ENCODE data around the gene MTUS2. TPM values are rescaled to one million over a fixed set of nuclear protein-coding genes. Genes with fewer than 3 reads are reported as not detected.

Gene MTUS2
- total and polyA plus RNA-seq, 2 of the 8 experiments (the other 6 are each of a cell fraction or from before 2014, with no cell fraction given), result 0.18 to 0.80 TPM

DNA sequence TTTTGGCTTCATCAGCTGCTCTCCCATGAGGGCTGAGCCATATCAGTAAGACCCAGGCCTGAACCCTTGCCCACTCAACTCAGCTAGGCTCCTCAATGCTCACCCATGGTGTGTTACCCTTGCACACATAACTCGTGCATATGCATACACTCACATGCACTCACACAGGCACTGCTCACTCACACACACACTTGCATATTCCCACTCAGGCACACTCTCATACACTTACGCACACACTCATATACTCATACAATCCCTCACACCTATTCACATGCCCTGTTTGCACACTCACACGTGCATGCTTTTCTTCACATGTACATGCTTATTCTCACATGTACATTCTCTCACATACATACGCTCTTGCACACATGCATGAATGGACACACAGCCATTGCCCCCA lies 681.5 kb downstream of the MTUS2 start:
- Histone ChIP-seq H2BK12ac (ENCODE audit: low read depth, low read length) (no peak overlapping the region), H3K9ac (replicated peaks in 1 of 4; ENCODE audit: extremely low read depth in 1 of 4, low read depth in 3 of 4, low read length in 3 of 4) (no peak overlapping the region), H3K79me1 (ENCODE audit: low read depth, low read length) (no peaks in the 10 kb centered on the region), H3K4me2 (ENCODE audit: insufficient read depth in 1 of 2, low read depth in 2 of 2, low read length in 2 of 2) (no peak overlapping the region), H3K23me2 (ENCODE audit: low read depth, low read length) (no peaks in the 10 kb centered on the region), H2BK120ac (replicated peaks; ENCODE audit: low read depth, low read length) (no peak overlapping the region), H3K9me3 (ENCODE audit: insufficient read depth in 2 of 2, low read depth in 1 of 2, low read length in 1 of 2) (no peaks in the 10 kb centered on the region), H4K91ac (replicated peaks; ENCODE audit: insufficient read length, low read length) (no peak overlapping the region), H4K8ac (ENCODE audit: extremely low read depth, insufficient read depth, low read length) (no peak overlapping the region), H2BK20ac (ENCODE audit: low read length) (no peak overlapping the region), H2AK5ac (ENCODE audit: low read depth, low read length) (no peak overlapping the region), H4K5ac (ENCODE audit: insufficient read length, low read depth, low read length) (no peak overlapping the region), H4K20me1 (replicated peaks in 1 of 2; ENCODE audit: control insufficient read depth in 1 of 2, insufficient read depth in 2 of 2, low read length in 2 of 2) (peaks cover 0 to 3% of the 10 kb centered on the region in 2 experiments), H3K27ac (ENCODE audit: low read depth, low read length) (no peak overlapping the region), H3K4me1 (replicated peaks in 1 of 4; ENCODE audit: control insufficient read depth in 3 of 4, insufficient read depth in 4 of 4, low read length in 3 of 4) (peaks cover 0 to 3% (median 0%) of the 10 kb centered on the region in 4 experiments; a peak in 2 of 7 replicates), H3K4me3 (ENCODE audit: extremely low read depth in 1 of 4, insufficient read depth in 2 of 4, low read depth in 3 of 4, low read length in 4 of 4) (no peak overlapping the region), H3K36me3 (ENCODE audit: control insufficient read depth in 2 of 4, insufficient read depth in 4 of 4, low read length in 3 of 4) (no peaks in the 10 kb centered on the region), H2BK15ac (ENCODE audit: low read length) (no peak overlapping the region), H2BK5ac (ENCODE audit: low read depth, low read length) (no peak overlapping the region), H3K79me2 (ENCODE audit: control insufficient read depth in 1 of 2, insufficient read depth in 2 of 2, low read length in 2 of 2) (no peaks in the 10 kb centered on the region), H3K56ac (replicated peaks; ENCODE audit: insufficient read length, low read depth, low read length) (no peak overlapping the region), H3K4ac (replicated peaks; ENCODE audit: insufficient read length, low read depth, low read length) (no peak overlapping the region), H3K14ac (ENCODE audit: insufficient read length) (no peak overlapping the region), H3K27me3 (replicated peaks in 1 of 4; ENCODE audit: control insufficient read depth in 3 of 4, extremely low read depth in 1 of 4, insufficient read depth in 3 of 4, low read length in 3 of 4) (no peaks in the 10 kb centered on the region; a peak in 1 of 7 replicates), H3K18ac (ENCODE audit: extremely low read depth, low read length) (no peak overlapping the region), H2AFZ (ENCODE audit: low read length) (no peak overlapping the region), H3K23ac (ENCODE audit: insufficient read length) (no peak overlapping the region)
- FAIRE-seq (no peak), DNase-seq (ENCODE audit: low read depth in 1 of 2, low spot score in 2 of 2) (no peak)
- no peak for TF ChIP-seq SUZ12 (IDR thresholded peaks at IDR 0.05; ENCODE audit: low read length)
- no peak for TF ChIP-seq MAFK (IDR thresholded peaks at IDR 0.05; ENCODE audit: low read depth, low read length)
- TF ChIP-seq FOSL1 (IDR thresholded peaks at IDR 0.05; ENCODE audit: insufficient read depth, low read depth, low read length), result no peak
- no peak for TF ChIP-seq SRF (IDR thresholded peaks at IDR 0.05; ENCODE audit: low read depth, low read length)
- TF ChIP-seq ZNF274 (IDR thresholded peaks at IDR 0.05; ENCODE audit: borderline replicate concordance, extremely low read depth, low read length), result no peak
- no peak for TF ChIP-seq KDM4A (IDR thresholded peaks at IDR 0.05; ENCODE audit: low read depth, low read length, severe bottlenecking)
- TF ChIP-seq CREB1 (IDR thresholded peaks at IDR 0.05), result no peak
- TF ChIP-seq RFX5 (IDR thresholded peaks at IDR 0.05; ENCODE audit: borderline replicate concordance, low read depth, low read length), result no peak
- TF ChIP-seq EZH2 (IDR thresholded peaks at IDR 0.05; ENCODE audit: low read depth, low read length, severe bottlenecking), result no peak
- no peak for TF ChIP-seq ASH2L (IDR thresholded peaks at IDR 0.05; ENCODE audit: low read length)
- no peak for TF ChIP-seq TCF12 (IDR thresholded peaks at IDR 0.05; ENCODE audit: low read depth, low read length)
- TF ChIP-seq NRF1 (IDR thresholded peaks at IDR 0.05; ENCODE audit: low read depth, low read length), result no peak
- no peak for TF ChIP-seq EP300 (IDR thresholded peaks at IDR 0.05; ENCODE audit: borderline replicate concordance in 1 of 2, low read depth in 2 of 2, low read length in 2 of 2)
- TF ChIP-seq YY1 (IDR thresholded peaks at IDR 0.05; ENCODE audit: low read depth, low read length), result no peak
- POLR2A ChIA-PET (ENCODE audit: partially characterized antibody), result no interaction called here
- 86 to 100% methylated on average over 2 to 4 of the region's 4 CpGs for WGBS, 2 experiments (ENCODE audit: extremely low coverage in 1 of 2, insufficient coverage in 1 of 2, insufficient read length in 1 of 2, insufficient replicate concordance in 2 of 2, low coverage in 1 of 2, low lambda C conversion rate in 2 of 2, missing lambda C conversion rate in 1 of 2)
- CTCF ChIA-PET (ENCODE audit: partially characterized antibody), result interaction anchor here (1.2 to 17.8 kb wide), 5 partner anchors 28 to 212 kb away, joined by 3 to 210 read pairs (median 5); no protein-coding TSS in a partner anchor
